Fibroblast of skin of back (primary cell): ENCODE results near the gene C8G.

Experiments used
- DNase-seq: peaks from one replicate; pipeline ENCODE4 v3.0.0-alpha.2; 2013

Gene C8G

GRCh38 chr9:136954270-136955083, 9.4 kb downstream of the C8G start:
- DNase-seq: no peak

- no peak for DNase-seq
Measured at GRCh38 chr9:136955202-136955942, 10.3 kb downstream of the C8G start.

- no peak for DNase-seq
Measured at GRCh38 chr9:136955943-136956335, 10.9 kb downstream of the C8G start.

GRCh38 chr9:136956604-136957003, 11.6 kb downstream of the C8G start:
- no peak for DNase-seq

GRCh38 chr9:136957461-136957860, 12.4 kb downstream of the C8G start:
- DNase-seq: no peak

GRCh38 chr9:136957901-136958300, 12.9 kb downstream of the C8G start:
- no peak for DNase-seq

GRCh38 chr9:136958473-136958872, 13.4 kb downstream of the C8G start:
- no peak for DNase-seq

GRCh38 chr9:136958898-136959850, 14.1 kb downstream of the C8G start:
- DNase-seq: no peak

GRCh38 chr9:136960212-136960937, 15.3 kb downstream of the C8G start:
- DNase-seq: no peak

GRCh38 chr9:136960938-136961275, 15.9 kb downstream of the C8G start:
- DNase-seq: no peak

- DNase-seq: no peak
Measured at GRCh38 chr9:136961279-136962065, 16.4 kb downstream of the C8G start.

- DNase-seq: no peak
Measured at GRCh38 chr9:136962163-136962562, 17.1 kb downstream of the C8G start.

- no peak for DNase-seq
Measured at GRCh38 chr9:136962701-136963248, 17.7 kb downstream of the C8G start.

GRCh38 chr9:136963341-136963740, 18.3 kb downstream of the C8G start:
- no peak for DNase-seq

GRCh38 chr9:136963751-136964150, 18.7 kb downstream of the C8G start:
- no peak for DNase-seq

- no peak for DNase-seq
Measured at GRCh38 chr9:136964171-136964689, 19.2 kb downstream of the C8G start.

- no peak for DNase-seq
Measured at GRCh38 chr9:136964833-136965422, 19.9 kb downstream of the C8G start.

GRCh38 chr9:136965771-136966484, 20.9 kb downstream of the C8G start:
- no peak for DNase-seq

- DNase-seq: no peak
Measured at GRCh38 chr9:136968333-136969127, 23.5 kb downstream of the C8G start.
